GM18873 (cell line): ENCODE results near the gene TMEM54.

ENCODE experiments used
- ATAC-seq: cut with Tn5 transposase; IDR thresholded peaks from one replicate; pipeline ENCODE4 v1.9.1; 2021; ENCODE audit warnings: mild to moderate bottlenecking, moderate library complexity, moderate number of reproducible peaks; ENCODE audit not compliant: unreplicated experiment, low FRiP score

The TMEM54 gene

GRCh38 chr1:32883338-32884031 lies 17.7 kb downstream of the TMEM54 start:
- no peak for ATAC-seq

DNA sequence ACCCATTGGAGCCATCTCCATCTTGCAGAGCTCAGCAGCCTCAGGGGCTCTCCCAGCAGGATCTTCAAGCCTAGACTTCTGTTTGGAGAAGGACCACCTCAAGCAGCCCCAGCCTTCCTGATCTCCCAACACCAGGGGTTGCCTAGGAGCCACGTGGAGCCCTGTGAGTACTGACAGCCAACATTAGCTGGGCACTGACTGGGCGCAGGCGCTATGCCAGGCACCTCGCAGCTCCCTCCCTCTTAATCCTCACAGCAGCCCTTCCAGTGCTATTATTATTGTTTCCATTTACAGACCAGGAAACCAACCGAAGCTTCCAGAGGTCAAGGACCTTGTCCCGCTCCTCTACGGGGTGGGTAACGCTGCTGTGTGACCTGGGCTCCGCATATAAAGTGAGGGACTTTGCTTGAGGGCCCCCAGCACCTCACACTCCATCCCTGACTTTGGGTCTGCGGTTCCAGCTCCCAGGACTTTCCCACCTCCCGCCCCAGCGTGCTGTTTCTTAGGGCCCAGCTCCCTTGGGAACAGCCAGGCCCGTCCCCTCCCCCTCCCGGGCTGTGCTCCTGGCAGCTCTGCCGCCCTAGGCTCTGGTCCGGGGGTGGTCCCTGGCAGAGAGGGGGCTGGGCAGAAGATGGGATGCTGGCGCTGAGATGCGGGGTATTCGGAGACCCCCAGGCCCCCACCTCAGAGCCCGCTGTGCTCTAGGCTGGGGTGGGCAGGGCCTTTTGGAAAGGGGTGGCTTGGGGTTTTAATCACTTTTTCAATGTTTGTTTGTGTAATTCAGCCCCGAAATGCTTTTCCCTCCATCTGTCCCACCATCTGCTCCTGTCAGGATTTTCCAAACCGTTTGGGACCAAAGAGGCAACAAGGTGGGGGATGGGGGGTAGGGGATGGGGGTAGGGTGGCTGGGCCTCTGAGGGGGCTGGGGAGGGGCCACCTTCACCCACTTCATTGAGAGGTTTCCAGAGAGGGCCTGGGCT lies 19.0 kb downstream of the TMEM54 start:
- ATAC-seq: no peak

DNA sequence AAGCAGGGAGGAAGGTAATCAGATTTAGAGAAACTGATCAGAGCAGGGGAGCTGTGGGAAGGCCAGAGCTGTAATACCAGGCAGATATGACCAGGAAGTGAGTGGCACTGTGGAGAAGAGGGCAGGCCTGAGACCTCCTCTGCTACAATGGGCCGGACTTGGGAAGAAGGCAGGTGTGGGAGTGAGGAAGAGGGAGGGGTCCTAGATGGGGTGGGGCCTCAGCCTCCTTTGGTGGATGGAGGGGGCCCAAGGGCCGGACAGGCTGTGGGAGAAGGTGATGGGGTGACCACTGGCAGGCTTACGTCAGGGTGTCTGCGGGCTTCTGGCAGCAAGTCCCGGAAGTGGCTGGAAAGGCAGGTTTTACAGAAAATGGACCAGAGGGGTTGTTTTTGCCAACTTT lies 19.9 kb downstream of the TMEM54 start:
- ATAC-seq: no peak

GRCh38 chr1:32878637-32879041 lies 22.6 kb downstream of the TMEM54 start:
- no peak for ATAC-seq

DNA sequence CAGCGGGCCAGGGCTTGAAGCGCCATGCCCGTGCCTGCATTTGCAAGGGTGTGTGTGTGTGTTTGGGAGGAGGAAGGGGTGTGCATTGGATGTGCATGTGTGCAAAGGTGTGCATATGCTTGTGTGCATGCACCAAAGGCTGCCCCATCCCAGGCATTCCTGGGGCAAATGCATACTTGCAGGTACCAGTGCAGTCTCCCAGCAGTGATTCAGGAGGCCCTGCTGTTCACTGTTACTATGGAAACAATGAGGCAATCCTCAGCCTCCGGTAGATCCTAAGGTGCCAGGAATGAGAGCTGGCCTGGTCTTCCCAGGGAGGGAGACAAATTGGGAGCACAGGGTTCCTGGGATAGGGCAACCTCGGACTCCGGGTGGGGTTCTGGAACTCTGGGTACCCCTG lies 23.0 kb downstream of the TMEM54 start:
- no peak for ATAC-seq

DNA sequence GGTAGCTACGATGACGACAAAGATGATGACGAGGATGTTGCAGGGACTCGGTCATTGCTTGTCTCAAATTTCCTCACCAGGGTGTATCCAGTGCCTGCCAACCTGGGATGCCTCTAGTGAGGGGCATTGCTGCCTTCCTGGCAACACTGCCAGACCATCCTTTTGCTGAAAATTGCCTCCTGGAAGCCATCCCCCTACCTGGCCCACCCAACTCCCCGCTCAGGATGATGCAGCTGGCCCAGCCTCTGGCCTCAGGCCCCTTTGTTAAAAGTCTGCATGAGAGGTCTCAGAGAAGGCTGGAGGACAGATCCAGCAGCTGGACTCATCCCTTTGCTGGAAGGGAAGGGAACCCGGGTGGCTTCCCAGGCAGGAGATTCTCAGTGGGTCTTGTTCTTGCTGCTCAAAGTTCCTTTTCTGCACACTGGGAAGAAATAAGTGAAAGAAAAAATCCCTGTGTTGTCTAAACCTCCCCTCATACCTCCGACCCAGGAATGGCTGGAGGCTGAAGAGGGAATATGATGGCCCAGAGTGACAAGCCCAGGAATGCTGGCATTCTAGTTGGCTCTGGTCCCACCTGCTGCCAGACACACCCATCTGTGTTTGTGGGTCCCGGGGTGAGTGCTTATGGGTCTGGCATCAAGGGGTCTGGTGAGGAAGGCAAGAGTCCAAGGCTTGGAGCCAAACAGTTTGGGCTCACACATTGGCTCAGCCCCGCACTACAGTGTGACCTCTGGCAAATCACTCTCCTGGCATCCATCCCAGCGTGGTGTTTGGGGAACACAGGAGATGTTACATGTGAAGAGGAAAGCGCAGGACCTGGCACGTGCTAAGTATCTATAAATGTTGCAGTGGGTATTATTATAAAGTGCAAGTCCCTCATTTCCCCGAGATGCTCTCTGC lies 23.7 kb downstream of the TMEM54 start:
- no peak for ATAC-seq

DNA sequence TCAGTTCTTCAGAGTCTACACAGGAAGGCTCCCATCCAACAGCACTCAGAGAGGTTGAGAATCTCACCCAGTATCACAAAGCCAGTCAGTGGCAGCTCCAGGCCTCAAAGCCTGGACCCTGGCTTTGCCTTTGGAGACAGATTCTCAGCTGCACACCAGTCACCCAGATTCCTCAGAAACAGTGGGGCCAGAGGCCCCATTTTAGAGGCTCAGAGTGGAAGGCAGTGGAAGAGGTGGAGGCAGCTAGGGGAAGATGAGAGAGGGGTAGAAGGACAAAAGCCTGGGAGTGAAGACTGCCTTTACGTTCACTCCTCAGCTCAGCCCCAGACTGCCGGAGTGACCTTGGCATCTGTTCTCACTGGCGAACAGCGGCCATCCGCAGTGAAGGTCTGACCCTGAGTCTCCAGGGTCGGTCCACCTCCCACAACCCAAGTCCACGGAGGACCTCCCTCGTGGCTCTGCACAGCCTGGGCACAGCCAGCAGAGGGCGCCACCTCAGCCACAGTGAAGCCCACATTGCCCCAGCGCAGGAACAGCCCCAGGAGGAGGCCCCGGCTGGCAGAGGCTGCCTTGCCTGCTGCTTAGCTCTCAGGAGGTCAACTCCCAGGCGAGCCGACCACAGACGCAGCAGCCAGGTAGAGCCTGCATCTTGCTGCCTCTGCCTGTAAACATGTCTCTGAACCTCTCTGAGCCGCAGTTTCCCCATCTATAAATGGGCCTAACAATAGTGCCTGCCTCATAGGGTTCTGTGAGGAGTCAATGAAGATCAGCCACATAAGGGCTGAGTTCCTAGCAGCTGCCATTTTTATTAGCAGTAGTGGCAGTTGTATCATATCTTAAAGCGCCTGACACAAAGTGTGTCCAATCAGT lies 24.6 kb downstream of the TMEM54 start:
- no peak for ATAC-seq

GRCh38 chr1:32874860-32875752 lies 26.1 kb downstream of the TMEM54 start:
- ATAC-seq: no peak

- no peak for ATAC-seq
Measured at GRCh38 chr1:32873484-32873883, 27.7 kb downstream of the TMEM54 start.

DNA sequence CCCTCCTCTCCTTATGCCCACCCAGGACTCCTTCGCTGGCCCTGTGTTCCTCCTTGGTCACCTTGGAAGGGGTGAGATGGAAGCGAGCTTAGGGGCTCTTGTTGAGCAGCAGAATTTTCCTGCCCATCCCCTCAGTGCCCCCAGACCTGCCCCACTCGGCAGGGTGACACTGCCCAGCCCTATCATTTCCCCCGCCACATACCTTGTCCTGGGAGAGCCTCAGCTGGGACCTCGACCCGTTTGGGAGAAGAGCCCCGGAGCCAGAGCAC lies 29.1 kb downstream of the TMEM54 start:
- ATAC-seq: no peak

DNA sequence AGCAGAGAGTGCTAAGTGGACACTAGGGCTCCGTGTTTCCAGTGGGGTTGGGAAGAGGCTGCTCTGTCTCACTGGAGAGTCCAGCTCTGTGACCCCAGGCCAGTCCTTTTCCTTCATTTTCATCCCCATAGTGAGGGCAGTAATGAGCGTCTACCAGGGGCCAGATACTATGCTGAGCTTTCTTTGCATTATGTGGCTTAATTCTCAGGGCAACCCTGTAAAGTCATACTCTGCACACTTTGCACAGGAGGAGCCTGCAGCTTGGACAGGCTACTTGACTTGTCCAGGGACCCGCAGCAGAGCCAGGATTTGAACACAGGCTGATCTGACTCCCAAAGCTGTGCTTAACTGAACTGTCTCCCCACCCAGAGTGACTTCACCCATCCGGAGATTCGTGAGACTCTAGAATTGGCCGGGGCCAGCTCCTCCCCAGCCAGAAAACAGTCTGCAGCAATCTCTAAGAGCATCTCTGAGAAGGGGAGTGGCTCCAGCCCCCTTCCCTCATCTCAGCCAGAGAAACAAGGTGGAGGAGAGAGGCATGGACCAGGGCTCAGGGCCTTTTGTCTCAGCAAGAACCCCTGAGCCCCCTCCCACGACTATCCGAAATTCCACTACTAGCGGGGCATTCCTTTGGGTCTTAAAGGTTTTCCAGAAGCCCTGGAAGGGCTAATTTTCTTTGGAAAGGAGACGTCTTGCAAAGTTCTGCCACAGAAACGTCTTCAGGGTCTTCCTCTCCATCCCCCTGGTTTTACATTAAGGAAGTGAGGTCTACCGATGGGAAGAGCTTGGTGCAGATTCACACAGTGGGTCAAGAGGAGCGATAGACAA lies 29.6 kb downstream of the TMEM54 start:
- ATAC-seq: no peak

- ATAC-seq: no peak
Measured at GRCh38 chr1:32870615-32871363, 30.4 kb downstream of the TMEM54 start, which contains the start of gene FNDC5. TSS of gene FNDC5 (minus strand) at chr1:32870912.

- no peak for ATAC-seq
Measured at GRCh38 chr1:32869923-32870614, 31.1 kb downstream of the TMEM54 start.

- ATAC-seq: no peak
Measured at GRCh38 chr1:32868806-32869455, 32.3 kb downstream of the TMEM54 start.

DNA sequence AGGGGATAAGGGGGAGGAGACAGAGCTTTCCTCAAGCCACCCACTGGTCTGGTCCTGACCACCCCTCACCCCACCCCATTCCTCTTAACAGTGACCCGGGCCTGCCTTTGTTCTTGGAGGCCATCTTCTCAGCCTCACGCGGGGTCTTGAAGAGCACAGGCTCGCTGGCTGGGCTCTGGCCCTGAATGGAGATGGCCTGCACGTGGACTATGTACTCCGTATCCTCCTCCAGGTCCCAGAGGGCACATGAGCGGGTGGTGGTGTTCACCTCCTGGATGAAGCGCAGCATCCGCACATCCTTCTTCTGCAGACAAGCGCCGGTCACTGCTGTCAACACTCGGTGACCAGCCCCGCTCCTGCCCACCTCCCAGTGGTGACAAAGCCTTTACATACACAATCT lies 33.1 kb downstream of the TMEM54 start:
- no peak for ATAC-seq

GRCh38 chr1:32867671-32868070 lies 33.5 kb downstream of the TMEM54 start:
- no peak for ATAC-seq
